ENCODE results near the gene ZMPSTE24.
"Not testable (repeated sequence)": the region's sequence is repeated elsewhere in the genome, so short reads cannot be mapped to it uniquely, and the experiment has no call there.

ZMPSTE24 gene

DNA sequence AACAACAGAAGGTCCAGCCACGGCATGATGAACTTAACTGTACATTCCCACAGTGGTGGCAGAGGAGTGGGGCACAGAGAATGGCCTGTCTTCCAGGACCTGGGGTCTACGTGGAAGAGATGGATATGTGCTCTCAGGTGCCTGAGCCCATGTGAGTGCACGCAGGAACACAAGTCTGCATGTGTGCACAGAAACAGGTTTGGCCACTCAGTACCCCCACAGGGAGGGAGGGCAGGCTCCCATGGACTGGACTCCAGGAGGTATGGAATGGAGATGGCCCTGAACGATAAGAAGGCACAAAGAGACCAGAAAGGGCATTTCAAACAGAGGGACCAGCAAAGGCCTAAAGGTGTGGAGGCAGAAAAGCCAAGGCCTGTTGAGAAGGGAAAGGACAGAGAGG, 48.3 kb downstream of the ZMPSTE24 start:
- no peak for DNase-seq

DNA sequence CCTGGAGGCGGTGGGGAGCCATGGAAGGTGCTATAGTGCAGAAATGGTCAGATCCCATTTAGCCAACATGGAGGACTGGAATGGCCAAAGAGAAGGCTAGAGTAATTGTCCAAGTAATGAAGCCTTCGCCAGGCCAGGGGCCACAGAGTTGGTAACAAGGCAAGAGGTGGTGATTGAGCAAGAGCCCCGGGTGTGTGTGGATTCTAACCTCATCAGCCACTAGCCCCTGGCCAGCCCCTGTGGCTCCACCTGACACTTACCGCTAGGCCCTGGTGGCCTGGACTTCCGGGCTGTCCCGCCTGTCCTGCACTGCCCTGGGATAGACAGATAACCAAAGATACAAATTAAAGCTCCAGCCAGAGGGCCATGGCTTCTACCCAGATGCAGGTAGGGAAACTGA, 49.1 kb downstream of the ZMPSTE24 start:
- no peak for DNase-seq

DNA sequence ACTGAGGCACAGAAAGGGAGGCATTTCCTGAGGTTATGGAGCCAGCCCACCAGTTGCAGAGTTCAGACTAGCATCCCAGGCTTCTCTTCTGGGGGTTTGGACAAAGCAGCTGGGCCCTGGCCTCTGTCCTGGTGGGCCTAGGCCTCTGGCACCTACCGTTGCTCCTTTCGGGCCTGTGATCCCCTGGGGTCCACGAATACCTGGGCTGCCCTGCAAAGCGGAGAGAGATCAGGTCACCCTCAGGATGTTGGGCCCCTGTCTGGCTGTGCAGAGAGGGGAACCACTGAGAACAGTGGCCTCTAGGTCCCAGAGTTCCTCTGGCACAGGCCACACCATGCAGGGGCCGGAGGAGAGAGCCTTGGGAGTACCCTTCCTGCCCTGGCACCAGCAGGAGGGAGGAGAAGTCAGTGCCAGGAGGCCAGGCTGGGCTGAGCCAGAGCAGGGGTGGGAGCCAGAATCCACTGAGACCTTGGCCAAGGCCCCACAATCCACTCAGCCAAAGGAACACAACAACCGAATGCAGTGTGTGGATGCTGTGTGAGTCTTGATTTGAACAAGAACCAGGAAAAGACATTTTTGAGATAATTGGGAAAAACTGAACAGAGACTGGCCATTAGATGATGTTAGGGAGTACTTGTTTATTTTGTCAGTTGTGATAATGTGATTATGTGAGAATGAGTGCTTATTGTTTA, 50.1 kb downstream of the ZMPSTE24 start:
- no peak for DNase-seq

DNA sequence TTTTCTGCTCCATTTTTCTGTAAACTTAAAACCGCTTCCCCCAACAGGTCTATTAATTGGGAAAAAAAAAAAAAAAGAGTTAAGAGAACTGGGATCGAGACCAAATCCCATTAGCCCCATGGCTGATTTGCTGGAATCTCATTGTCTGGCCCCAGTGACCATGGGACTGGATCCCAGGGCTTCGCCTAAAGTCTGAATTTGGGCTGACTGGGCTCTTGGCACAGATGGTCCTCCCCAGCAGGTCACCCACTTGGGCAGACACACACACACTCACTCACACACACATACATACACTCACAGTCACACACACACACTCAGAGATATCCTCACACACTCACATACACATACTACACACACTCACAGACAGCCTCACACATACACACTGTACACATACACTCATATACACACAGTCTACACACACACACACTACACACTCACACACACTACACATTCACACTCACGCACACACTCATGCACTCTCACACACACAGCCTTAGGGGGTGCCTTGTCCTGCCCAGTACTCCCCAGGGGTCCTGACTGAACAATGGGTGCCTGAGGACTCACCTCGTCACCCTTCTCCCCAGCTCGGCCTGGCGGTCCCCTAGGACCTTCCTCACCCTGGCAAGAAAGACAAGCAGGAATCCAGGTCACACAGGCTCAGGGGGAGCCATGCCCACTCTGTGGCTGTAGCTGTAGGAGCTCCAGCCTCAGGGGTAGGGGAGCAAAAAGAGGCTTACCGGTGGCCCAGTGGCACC, 51.5 kb downstream of the ZMPSTE24 start:
- DNase-seq, result no peak

DNA sequence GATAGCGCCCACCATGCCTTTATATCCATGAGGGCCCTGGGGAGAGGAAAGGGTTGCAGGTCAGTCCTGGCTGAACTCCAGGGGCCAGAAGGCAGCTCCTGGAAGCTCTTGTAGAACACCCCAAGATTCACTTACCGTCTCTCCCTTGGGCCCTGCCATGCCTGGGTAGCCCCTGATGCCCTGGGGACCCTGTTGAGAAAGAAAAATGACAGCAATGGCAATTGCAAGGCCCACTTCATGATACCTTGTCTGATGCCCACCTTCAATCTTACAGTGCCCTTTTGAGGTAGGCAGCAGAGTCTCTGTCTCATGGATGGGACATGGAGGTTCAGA, 52.1 kb downstream of the ZMPSTE24 start:
- DNase-seq, result no peak

DNA sequence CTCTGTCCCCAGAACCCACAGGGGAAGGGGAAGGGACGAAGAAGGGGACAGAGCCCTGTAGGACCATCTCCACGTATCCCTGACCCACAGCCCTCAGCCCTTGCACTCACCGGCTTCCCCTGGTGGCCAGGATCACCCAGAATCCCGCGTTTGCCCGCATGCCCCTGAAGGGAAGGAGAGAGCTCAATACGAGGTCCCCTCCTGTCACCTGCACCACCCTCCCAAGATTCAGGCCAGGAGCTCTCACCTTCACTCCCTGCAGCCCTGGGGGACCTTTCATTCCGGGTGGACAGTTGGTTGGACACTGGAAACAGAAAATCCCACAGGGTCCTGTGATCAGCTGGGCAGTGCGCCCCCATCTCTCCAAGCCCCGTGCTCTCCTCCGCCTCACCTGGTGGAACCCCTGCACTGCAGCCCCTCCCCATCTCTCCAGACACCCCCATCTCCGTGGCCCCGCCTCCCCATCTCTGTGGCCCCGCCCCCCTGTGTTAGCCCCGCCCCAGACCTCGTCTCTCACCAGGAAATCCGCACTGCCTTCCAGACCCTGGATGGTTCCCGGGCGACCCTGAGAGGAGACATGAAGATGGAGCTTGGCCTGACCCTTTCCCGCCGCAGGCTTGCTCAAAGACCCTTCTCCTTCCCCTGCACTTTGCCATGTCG, 53.1 kb downstream of the ZMPSTE24 start:
- no peak for DNase-seq

DNA sequence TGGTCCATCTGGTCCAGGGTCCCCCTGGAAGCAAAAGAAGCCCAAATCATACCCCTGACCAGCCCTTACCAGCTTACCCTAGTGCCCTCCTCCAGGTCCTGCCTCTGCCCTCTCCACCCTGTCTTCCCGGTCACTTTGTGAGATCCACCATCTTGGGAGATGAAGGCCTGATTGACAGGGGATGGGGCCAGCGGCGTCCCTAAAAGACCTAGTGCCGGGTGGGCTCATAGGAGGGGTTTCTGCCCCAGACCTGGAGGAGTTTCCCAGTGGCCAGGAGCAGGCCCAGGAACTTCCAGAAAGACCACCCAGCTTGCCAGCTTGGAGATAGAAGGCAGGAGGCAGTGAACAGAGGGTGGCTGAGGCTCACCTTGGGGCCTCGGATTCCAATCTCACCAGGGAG, 53.7 kb downstream of the ZMPSTE24 start:
- no peak for DNase-seq

DNA sequence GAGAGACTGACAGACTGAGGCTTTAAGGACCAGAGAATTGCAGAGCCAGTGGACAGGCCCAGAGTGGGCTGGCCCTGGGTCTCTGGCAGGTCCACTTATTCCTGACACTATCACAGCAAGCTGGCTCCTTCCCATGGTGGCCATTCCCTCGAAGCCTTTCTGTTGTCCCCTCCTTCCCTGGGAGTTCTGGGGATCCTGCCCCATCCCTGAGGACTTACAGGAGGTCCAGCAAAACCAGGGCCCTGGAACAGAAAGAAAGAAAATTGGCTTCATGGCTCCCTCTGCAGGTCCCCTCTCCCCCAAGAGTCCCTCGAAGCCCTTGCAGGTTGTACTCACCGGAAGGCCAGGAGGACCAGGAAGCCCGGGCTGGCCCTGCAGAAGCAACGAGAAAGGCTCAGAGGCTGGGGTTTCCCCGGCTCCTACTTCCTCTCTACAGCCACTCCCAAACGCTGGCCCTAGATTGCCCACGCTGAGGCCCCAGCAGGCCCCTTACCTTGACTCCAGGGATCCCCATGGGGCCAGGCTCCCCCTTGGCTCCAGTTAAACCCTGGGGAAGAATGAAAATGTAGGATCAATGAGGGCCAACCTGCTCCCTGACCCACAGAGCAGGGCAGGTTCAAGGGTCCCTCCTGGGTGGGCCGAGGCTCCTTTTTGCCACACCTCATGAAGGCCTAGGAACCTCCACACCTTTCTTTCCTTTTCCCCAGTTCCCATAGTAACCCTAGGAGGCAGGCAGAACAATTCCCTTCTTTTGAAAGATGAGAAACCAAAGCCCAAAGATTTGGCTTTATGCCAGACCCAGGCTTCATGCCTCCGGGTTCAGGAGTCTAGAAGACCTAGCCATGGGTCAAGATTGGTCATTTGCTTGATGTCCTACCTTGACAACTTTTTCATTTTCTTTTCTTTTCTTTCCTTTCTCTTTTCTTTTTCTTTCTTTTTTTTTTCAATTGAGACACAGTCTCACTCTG, 54.5 kb downstream of the ZMPSTE24 start:
- DNase-seq, result peak; percentile 80

DNA sequence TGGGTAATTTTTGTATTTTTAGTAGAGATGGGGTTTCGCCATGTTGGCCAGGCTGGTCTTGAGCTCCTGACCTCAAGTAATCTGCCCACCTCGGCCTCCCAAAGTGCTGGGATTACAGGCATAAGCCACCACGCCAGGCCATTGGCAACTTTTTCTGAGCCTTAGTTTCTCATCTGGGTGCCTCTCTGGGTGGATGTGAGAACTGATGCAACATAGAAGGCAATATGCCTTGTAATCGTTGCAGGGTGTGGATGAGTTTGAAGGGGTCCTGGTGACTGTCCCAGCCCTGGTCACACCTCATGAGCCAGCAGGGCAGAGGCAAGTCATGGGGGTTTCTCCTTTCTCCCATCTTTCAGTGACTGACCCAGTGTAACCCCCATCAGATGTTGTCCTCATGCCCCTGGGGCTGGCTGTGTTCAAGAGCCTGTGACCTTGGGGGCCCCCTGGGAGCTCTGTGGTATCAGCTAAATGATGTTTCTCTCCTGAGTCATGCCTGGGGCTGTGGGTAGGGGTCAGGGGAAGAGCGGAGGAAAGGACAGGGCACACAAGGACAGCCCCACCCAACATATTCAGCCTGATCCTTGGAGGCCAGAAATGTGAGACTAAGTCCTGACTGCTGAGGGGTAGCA, 55.4 kb downstream of the ZMPSTE24 start:
- no peak for DNase-seq

DNA sequence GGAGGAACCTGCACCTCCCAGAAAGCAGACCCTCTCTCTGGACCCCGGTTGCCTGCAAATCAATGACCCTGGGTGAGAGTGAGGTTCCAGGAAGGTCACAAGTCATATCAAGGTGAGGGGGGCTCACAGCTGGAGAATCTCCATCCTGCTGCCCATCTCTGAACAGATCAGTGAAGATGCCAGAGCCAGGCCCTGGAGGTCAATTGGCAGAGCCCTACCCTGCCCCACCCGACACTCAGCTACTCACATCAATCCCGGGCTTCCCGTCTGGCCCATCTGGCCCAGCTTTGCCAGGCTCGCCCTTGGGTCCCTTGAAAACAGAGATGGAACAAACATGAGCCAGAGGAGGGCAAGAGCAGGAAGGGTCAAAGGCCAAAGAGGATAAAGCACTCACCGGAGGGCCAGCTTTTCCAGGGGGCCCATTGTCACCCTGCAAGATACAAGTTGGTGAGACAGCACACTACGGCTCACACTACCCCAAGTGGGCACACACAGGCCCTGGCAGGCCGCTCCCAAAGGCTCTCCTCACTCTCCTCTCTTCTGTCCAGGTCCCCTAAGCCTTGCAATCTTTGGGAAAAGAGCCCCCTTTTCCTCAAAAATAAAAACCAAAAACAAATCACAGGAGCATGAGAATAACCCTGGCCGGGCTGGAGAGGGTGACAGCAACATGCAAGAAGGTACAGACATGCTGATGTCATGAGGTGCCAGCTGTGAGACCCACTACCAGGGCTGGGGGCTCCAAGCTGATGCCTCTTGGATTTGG, 56.1 kb downstream of the ZMPSTE24 start:
- no peak for DNase-seq

DNA sequence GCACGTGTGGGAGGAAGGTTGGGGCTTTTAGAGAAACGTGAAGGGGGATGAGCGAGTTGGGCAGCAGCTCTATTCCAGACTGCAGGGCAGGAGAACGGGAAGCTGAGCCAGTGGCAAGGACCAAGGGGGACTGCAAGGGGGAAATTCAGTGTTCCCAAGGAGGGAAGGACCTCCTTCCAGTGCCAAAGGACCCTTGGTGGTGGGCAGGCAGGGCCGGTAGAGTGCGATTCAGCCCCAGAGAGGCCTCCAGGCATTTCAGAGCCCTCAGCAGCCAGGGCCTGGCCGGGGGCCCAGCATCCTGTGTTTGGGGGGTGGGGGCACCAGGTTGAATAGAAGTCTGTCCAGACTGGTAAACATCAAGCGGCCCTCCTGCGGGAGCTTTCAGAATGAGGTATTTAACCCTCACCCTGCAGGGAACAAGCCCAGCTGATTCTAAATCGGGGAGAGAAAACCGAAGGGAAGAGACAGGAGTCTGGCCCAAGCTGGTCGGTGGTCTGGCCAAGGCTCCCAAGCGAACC, 56.7 kb downstream of the ZMPSTE24 start:
- DNase-seq, result no peak

DNA sequence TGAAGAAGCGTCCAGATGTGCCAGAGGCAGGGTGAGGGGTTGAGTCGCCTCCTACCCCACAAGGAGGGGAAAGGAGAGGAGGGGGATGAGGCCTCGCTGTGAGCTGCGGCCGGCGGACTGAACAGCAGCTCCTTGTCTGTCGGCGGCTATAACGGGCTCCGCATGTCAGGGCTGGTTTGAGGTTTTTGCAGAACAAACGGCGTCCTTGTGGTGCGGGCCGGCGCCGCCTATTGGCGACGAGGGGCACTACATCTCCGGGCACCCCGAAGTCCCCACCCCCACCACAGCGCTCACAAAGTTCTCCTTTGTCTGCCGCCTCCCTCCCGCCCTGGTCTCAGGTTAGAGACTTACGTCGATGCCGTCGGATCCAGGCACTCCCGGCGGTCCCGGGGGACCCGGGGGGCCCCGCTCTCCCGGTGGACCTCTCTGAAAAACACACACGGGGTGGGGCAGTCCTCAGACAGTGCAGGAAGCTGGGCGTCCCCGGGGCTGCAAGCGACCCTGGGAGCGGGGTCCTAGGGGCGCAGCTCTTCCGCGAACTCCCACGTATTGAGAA, 57.3 kb downstream of the ZMPSTE24 start:
- DNase-seq, result peak; percentile 90

DNA sequence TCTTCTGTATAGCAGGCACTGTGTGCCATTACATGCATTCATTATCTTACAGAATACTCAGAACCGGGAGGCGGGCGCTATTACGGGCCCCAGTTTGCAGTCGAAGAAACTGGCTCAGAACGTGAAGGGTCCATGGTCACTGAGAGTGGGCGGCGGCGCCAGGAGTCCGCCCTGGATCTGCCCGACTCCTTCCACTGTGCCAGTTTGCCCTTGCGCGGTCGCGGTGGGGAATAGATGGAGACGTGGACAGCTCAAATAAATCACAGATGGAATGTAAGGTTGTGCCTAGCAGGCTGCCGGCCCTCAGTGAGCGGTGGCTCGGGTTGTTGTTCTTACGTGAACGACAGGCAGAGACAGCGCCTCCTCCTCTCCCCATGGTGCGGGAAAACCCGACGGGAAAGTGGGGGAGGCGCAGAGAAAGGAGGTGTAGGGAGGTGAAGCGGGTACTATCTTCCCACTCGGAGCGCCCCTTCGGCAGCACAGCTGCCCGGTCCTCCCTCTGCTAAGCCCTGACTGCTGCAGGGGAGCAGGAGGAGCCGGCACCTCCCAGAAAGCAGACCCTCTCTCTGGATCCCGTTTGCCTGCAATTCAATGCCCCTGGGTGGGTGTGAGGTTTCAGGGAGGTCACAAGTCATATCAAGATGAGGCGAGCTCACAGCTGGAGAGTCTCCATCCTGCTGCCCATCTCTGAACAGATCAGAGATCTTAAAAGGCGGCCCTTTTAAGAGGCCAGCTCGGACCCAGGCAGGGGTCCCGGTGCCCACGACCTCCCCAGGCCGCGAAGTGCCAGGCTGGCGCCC, 58.0 kb downstream of the ZMPSTE24 start:
- no peak for DNase-seq

DNA sequence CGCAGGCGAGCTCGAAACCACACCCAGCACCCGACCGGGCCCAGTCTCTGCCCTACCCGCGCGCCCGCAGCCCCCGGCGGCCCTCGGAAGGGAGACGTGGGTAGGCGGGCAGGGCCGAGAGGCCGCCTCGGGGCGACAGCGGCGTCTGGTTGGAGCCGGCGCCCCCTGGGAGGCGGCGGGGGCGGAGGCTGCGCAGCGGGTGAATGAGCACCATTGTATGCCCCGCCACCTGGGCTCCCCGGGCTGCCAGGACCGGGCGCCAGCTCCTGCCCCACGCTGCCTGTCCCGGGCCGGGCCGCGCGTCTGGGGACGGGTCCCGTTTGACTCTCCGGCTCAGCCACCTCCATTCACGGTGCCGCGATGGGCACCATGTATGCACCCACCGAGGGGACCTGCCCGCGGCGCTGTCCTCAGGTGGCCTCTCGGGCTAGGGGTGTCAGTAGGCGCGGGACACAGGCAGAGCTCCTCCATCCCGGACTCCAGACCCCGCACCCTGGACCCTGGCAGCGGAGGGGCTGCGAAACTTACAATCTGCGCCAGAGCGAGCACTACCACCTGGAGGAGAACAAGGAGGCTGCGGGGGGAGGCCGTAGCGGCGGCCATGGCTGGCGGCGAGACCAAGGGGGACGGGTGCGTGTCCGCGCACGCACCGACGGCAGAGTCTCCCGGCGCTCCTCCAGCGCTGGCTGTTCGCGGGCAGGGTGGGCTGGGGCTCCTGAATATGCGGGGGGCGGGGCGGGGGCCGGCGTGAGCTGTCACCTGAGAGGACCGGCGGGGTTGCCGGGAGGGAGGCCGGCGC, 58.8 kb downstream of the ZMPSTE24 start, which contains the start of gene COL9A2:
Gene COL9A2 (minus strand): TSS at position 692 of the 799 bp plus-strand sequence. CDS start 89 bp downstream, at position 603.
- peak; percentile 43 for DNase-seq

DNA sequence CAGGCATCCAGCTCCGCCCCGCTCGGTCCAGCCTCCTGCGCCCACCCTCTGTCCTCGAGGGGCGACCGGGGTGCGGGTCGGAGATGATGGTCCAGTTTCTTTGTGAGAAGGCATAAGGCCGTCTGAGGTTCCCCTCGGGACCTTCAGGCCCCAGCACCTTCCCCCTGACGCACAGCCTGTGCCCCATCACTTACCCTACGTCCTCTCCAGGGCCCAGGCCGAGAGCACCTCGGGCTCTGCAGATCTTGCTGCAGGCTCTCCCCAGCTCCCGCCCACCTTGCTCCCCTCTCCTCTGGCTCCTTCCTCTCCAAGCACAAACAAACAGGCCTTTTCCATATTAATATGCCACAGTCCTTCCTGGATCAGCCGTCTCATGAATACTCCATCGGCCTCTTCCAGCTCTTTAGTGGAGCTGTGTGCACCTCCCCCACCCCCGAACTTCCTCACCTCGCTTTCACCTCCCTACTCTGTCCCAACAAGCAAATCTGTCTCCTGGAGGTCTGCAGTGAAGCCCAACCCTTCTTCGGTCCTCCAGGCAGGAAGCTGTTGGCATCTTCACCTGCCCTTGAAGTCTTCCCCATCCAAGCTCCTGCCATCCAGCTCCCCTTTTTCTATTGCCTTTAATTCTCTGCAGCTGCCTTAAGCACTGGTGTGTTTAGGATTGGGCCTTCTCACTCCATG, 59.5 kb downstream of the ZMPSTE24 start:
- no peak for DNase-seq

DNA sequence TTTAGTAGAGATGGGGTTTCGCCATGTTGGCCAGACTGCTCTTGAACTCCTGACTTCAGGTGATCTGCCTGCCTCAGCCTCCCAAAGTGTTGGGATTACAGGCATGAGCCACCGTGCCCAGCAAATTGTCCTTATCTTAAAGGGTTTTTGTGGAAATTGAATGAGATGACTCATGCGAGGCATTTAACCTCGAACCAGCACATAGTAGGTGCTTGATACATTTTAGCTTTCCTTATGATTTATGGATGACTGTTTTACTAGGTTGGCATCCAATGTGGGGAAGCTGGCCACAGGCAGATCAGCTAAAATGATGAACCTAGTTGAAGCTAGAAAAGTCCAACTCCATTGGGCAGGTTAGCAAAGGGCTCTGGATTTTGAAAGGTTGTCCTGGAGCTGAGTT, 60.4 kb downstream of the ZMPSTE24 start:
- DNase-seq, result no peak

DNA sequence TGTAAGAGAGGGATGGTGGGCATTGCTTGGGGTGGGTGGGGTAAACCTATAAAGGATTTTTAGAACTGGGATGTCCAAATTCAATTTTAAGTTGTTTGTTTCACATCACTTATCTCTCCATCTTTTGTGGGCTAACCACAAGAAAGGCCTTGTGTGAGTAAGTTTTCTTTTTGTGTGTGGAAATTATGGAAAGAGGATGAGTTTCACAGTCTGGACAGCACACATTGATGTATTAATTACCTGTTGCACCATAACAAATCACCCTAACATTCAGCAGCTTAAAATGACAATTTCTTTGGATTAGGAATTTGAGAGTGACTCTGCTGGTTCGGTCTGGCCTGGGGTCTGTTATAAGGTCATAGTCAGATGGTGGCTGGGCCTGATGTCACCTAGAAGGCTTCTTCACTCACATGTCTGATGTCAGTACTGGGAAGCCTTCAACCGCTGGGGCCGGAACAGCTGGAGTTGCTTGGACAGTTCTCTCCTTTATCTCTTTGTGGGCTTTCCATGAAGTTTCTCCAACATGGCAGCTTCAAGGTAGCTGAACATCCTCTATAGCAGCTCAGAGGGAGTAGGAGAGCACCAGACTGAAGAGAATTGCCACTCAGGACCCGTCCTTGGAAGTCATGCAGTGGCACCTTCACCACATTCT, 61.1 kb downstream of the ZMPSTE24 start:
- no peak for DNase-seq

DNA sequence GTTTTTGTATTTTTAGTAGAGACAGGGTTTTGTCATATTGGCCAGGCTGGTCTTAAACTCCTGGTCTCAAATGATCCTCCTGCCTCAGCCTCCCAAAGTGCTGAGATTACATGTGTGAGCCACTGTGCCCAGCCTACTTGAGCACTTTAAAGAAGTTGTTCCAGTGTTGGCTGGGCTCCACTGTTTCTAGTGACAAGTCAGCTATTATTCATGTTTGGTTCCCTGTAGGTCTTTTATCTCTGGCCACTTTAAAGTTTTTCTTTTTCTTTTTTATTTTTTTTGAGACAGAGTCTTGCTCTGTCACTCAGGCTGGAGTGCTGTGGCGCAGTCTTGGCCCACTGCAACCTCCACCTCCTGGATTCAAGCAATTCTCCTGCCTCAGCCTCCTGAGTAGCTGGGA, 73.4 kb downstream of the ZMPSTE24 start:
- not testable (repeated sequence) for DNase-seq

Data from RPMI8226 (cell line).